ENCODE data around the gene SPATC1L. TPM values are rescaled to one million over a fixed set of nuclear protein-coding genes. Genes with fewer than 3 reads are reported as not detected.

The SPATC1L gene
- total RNA-seq, 2 donors from 2014 or later = 4.4 to 9.6 TPM

GRCh38 chr21:46219591-46220239 is 35.5 kb upstream of the SPATC1L start:
- Histone ChIP-seq H3K9me3 (no peaks in the 10 kb centered on the region), H3K27me3 (no peaks in the 10 kb centered on the region), H3K36me3 (replicated peaks in 1 of 2; ENCODE audit: insufficient read depth in 1 of 2, low read depth in 2 of 2) (no peaks in the 10 kb centered on the region), H3K4me3 (no peak overlapping the region), H3K27ac (no peak overlapping the region), H3K4me1 (peaks cover 14% of the 10 kb centered on the region)
- TF ChIP-seq CTCF (IDR thresholded peaks at IDR 0.05) (no peak), POLR2A (IDR thresholded peaks at IDR 0.05) (no peak)
- DNase-seq (peak in 1 of 4 donors; percentile 25), ATAC-seq (no peak)
- WGBS, 2 donors = 74 to 77% methylated on average over 12 to 13 of the region's 13 CpGs
- intact Hi-C loops (cut with DNase I) = no loop called here

GRCh38 chr21:46218906-46219590 is 34.8 kb upstream of the SPATC1L start:
- H3K4me1 ChIP-seq = peaks cover 8% of the 10 kb centered on the region
- H3K27me3 ChIP-seq = no peaks in the 10 kb centered on the region
- ATAC-seq (no peak), DNase-seq (no peak)
- H3K36me3 ChIP-seq (replicated peaks in 1 of 2; ENCODE audit: insufficient read depth in 1 of 2, low read depth in 2 of 2) = no peaks in the 10 kb centered on the region
- no peak for TF ChIP-seq POLR2A (IDR thresholded peaks at IDR 0.05)
- no peak for TF ChIP-seq CTCF (IDR thresholded peaks at IDR 0.05)
- H3K9me3 ChIP-seq = no peaks in the 10 kb centered on the region
- intact Hi-C loops (cut with DNase I) = no loop called here
- no peak overlapping the region for H3K27ac ChIP-seq
- H3K4me3 ChIP-seq = no peak overlapping the region
- 81 to 94% methylated on average over 8 to 16 of the region's 16 CpGs for WGBS, 2 donors

GRCh38 chr21:46217511-46218196 is 33.4 kb upstream of the SPATC1L start:
- intact Hi-C loops (cut with DNase I) = no loop called here
- TF ChIP-seq CTCF (IDR thresholded peaks at IDR 0.05) (no peak), POLR2A (IDR thresholded peaks at IDR 0.05) (no peak)
- Histone ChIP-seq H3K9me3 (no peaks in the 10 kb centered on the region), H3K36me3 (replicated peaks in 1 of 2; ENCODE audit: insufficient read depth in 1 of 2, low read depth in 2 of 2) (no peaks in the 10 kb centered on the region), H3K27me3 (no peaks in the 10 kb centered on the region), H3K4me1 (peaks cover 8% of the 10 kb centered on the region), H3K27ac (no peak overlapping the region), H3K4me3 (no peak overlapping the region)
- DNase-seq = no peak
- no peak for ATAC-seq
- 94 to 96% methylated on average over 21 to 22 of the region's 22 CpGs for WGBS, 2 donors

DNA sequence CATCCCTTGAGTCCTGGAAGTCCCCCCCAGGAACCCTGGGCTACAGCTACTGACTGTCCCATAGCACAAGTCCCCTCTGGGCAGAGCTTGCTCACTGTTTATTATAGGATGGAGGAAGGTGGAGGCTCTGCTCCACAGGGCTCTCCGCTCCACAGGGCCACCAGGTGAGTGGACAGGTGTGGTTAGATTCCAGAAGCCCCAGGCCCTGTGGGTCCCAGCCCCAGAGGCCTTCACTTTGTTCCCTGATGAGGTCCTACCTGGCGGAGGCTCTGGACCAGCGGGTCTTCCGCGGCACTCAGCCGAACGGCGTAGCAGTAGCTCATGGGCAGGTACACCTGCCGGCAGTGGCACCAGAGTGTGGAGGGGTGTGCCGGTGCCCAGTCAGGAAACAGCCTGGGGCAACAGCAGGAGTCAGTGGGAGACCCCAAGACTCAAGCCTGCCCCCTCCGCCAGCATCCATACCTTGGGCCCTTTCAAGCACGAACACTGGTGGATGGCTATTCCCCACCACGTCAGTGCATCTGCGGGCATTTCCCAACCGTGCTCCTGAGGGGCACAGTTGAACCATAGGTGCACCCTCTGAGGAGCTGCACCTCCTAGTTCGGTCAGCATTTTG is 32.0 kb upstream of the SPATC1L start:
- intact Hi-C loops (cut with DNase I) = no loop called here
- Histone ChIP-seq H3K4me1 (no peaks in the 10 kb centered on the region), H3K4me3 (no peak overlapping the region), H3K27ac (no peak overlapping the region), H3K27me3 (no peaks in the 10 kb centered on the region), H3K36me3 (replicated peaks in 1 of 2; ENCODE audit: insufficient read depth in 1 of 2, low read depth in 2 of 2) (no peaks in the 10 kb centered on the region), H3K9me3 (no peaks in the 10 kb centered on the region)
- TF ChIP-seq CTCF (IDR thresholded peaks at IDR 0.05) (no peak), POLR2A (IDR thresholded peaks at IDR 0.05) (no peak)
- WGBS, 2 donors = 89 to 91% methylated on average over 5 to 15 of the region's 16 CpGs
- no peak for DNase-seq
- no peak for ATAC-seq
